ENCODE measurements around the gene GNPAT.

Gene GNPAT

DNA sequence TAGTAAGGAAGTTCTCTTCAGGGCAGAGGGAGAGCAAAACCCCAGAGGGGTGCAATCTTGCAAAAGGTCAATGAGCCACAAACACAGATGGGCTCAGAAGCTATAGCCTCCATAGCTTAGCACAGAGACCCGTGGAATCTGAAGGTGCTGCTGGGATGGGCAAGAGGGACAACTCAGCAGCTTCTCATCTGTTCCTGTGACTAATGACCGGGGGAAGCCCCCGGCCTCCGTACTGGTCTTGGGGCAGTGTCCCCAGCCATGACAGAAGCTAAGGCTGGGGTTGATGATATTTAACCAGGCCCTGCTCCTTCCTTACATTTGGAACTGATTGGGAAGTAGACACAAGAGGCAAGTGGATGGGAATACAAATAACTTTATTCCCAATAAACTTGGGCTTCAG is 77.6 kb downstream of the GNPAT start:
- DNase-seq: no peak

- no peak for DNase-seq
These were observed 78.1 kb downstream of the GNPAT start for GRCh38 chr1:231319080-231319479.

DNA sequence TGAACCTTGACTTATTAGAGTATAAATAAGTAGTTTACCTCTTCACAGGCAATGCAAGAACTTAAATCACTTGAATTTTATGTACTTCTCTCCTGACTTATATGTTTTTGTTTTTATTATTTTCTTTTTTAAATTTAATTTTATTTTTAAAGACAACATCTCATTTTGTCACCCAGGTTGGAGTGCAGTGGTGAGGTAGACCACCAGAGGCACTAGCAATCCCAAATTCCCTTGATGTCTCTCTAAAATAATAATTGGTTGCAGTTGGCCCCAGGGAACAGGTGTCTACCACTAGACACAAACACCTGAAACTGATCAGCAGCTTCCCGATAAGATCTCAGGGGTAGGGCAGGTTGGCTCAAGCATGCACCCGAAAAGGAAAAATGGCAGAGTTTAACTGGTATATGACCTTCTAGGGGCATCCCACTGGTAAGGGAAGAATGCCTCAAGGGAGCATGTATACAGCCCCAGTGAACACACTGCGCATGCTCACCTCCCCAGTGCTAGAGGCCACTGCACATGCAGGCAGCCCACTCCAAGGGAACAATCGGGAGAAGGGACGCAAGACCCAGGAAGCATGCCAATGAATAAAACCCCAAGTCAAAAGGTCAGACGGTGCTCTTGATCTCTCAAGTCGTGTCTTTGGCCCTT is 82.0 kb downstream of the GNPAT start:
- DNase-seq: no peak

GRCh38 chr1:231324660-231325059 is 83.6 kb downstream of the GNPAT start:
- DNase-seq: no peak

DNA sequence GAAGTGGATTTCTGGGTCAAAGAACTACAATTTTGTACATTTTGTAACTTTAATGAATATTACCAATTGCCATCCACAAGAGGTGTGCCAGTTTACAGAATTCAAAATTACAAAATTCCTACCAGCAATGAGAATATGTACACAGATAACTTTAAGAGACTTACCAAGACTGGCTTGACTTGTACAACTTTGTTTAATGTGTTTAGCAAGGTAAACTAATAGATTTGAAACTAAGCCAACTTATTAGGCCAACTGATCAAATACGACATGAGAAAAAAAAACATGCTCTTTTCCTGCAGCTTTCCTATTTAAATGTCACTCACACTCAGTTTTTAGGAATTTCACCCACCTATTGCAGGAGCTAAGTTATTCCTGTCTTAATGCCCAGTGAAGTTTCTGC is 85.2 kb downstream of the GNPAT start:
- no peak for DNase-seq

All from activated CD4-positive, CD25-positive, alpha-beta regulatory T cell treated with anti-CD3 and anti-CD28 coated beads, Interleukin-2, amount 50 U/mL, for 72 hours (primary cell).